Measurements from ENCODE around the gene LRFN5.
A peak's percentile ranks its signal among the peaks of the same experiment; 100 is the strongest.

Gene LRFN5

DNA sequence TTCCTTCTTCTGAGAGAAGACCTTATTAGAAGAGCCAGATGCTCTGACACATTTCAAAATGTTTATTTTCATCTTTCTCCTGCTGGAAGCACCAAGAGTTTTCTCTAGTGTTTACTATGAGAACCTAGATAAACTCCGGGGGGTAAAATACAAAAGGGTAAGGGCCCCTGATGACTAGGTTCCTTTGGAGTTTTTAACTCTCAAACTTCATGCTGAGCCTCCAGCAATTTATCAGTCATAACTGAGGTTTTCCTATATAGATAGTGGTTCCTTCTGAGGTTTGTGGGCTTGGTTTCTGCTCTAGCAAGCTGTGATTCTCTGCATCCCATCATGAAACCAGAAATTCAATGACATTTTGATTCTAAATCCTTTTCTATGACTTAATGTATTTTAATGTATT lies 210.9 kb downstream of the LRFN5 start:
- Histone ChIP-seq H4K20me1 (ENCODE audit: control insufficient read depth, insufficient read depth, low read depth, low read length) (no peaks in the 10 kb centered on the region), H3K9me3 (ENCODE audit: control insufficient read depth, insufficient read depth, low read length) (no peaks in the 10 kb centered on the region), H3K4me1 (ENCODE audit: control insufficient read depth, low read length) (no peaks in the 10 kb centered on the region), H3K9me2 (replicated peaks; ENCODE audit: control insufficient read depth, low read length) (no peaks in the 10 kb centered on the region), H3K4me3 (ENCODE audit: low read length) (no peak overlapping the region), H3K36me3 (ENCODE audit: control insufficient read depth, low read length) (no peaks in the 10 kb centered on the region), H3K4me2 (ENCODE audit: low read length) (no peak overlapping the region), H3K79me2 (ENCODE audit: control insufficient read depth, low read length) (no peaks in the 10 kb centered on the region), H3F3A (ENCODE audit: control insufficient read depth, insufficient read depth) (no peaks in the 10 kb centered on the region), H3K27me3 (ENCODE audit: control insufficient read depth, low read length) (no peaks in the 10 kb centered on the region), H3K27ac (ENCODE audit: low read depth, low read length) (no peak overlapping the region)
- TF ChIP-seq, protein P1, sequence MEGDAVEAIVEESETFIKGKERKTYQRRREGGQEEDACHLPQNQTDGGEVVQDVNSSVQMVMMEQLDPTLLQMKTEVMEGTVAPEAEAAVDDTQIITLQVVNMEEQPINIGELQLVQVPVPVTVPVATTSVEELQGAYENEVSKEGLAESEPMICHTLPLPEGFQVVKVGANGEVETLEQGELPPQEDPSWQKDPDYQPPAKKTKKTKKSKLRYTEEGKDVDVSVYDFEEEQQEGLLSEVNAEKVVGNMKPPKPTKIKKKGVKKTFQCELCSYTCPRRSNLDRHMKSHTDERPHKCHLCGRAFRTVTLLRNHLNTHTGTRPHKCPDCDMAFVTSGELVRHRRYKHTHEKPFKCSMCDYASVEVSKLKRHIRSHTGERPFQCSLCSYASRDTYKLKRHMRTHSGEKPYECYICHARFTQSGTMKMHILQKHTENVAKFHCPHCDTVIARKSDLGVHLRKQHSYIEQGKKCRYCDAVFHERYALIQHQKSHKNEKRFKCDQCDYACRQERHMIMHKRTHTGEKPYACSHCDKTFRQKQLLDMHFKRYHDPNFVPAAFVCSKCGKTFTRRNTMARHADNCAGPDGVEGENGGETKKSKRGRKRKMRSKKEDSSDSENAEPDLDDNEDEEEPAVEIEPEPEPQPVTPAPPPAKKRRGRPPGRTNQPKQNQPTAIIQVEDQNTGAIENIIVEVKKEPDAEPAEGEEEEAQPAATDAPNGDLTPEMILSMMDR (IDR thresholded peaks at IDR 0.05; ENCODE audit: low read depth, low read length, poor library complexity, severe bottlenecking) = no peak
- TF ChIP-seq EZH2phosphoT487 (IDR thresholded peaks at IDR 0.05; ENCODE audit: borderline replicate concordance, low read length) = no peak

DNA sequence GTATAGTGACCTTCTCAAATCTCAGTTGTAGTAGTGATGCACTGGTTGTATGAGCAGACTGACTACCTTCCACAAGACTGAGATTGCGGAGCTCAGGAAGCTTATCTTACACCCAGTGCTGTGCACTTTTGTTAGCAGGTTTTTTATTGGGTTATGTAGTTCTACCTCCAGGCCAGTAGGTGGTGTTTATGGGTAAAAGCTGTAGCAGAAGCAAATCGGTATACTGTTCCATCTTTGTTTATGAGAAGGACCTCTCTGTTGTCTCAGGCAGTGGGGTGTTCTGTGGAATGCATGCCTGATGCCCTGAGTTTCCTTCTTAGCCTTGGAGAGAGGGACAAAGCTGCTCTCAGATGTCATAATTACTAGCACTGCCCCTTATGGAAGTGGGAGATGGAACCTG lies 217.8 kb downstream of the LRFN5 start:
- TF ChIP-seq, protein P1 (IDR thresholded peaks at IDR 0.05; ENCODE audit: low read depth, low read length, poor library complexity, severe bottlenecking) = peak; percentile 47
- TF ChIP-seq EZH2phosphoT487 (IDR thresholded peaks at IDR 0.05; ENCODE audit: borderline replicate concordance, low read length) = no peak
- no peaks in the 10 kb centered on the region for H3K36me3 ChIP-seq (ENCODE audit: control insufficient read depth, low read length)
- H3F3A ChIP-seq (ENCODE audit: control insufficient read depth, insufficient read depth) = no peaks in the 10 kb centered on the region
- H3K4me2 ChIP-seq (ENCODE audit: low read length) = no peak overlapping the region
- peaks cover 4% of the 10 kb centered on the region; the same call in 1 of the 2 replicates for H3K9me3 ChIP-seq (ENCODE audit: control insufficient read depth, insufficient read depth, low read length)
- H3K4me3 ChIP-seq (ENCODE audit: low read length) = no peak overlapping the region
- no peaks in the 10 kb centered on the region for H3K9me2 ChIP-seq (replicated peaks; ENCODE audit: control insufficient read depth, low read length)
- no peak overlapping the region for H3K27ac ChIP-seq (ENCODE audit: low read depth, low read length)
- no peaks in the 10 kb centered on the region for H4K20me1 ChIP-seq (ENCODE audit: control insufficient read depth, insufficient read depth, low read depth, low read length)
- H3K27me3 ChIP-seq (ENCODE audit: control insufficient read depth, low read length) = no peaks in the 10 kb centered on the region
- H3K79me2 ChIP-seq (ENCODE audit: control insufficient read depth, low read length) = no peaks in the 10 kb centered on the region
- no peaks in the 10 kb centered on the region for H3K4me1 ChIP-seq (ENCODE audit: control insufficient read depth, low read length)

DNA sequence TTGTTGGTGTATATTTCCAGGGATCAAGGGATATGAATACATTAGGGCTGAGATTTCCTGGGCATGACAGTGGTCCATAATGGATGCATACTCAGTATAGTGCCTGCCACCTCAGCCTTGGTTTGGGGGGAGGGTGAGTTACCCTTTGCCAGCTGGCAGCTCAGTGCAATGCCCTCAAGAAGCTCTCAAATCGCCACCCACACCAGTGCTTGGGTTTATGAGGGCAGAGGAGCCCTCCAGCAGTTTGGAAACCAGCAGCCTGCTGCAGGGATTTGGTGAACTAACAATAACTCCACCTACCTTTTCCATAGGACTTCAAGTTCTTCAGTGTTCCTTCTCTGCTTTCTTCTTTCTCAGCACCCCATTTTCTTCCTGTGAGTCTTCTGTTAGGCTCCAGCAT lies 218.9 kb downstream of the LRFN5 start:
- no peaks in the 10 kb centered on the region for H3K36me3 ChIP-seq (ENCODE audit: control insufficient read depth, low read length)
- no peaks in the 10 kb centered on the region for H3K4me1 ChIP-seq (ENCODE audit: control insufficient read depth, low read length)
- H3K27ac ChIP-seq (ENCODE audit: low read depth, low read length) = no peak overlapping the region
- H3K9me2 ChIP-seq (replicated peaks; ENCODE audit: control insufficient read depth, low read length) = no peaks in the 10 kb centered on the region
- H3F3A ChIP-seq (ENCODE audit: control insufficient read depth, insufficient read depth) = no peaks in the 10 kb centered on the region
- H3K4me2 ChIP-seq (ENCODE audit: low read length) = no peak overlapping the region
- H3K9me3 ChIP-seq (ENCODE audit: control insufficient read depth, insufficient read depth, low read length) = peaks cover 4% of the 10 kb centered on the region; the same call in 1 of the 2 replicates
- no peak for TF ChIP-seq EZH2phosphoT487 (IDR thresholded peaks at IDR 0.05; ENCODE audit: borderline replicate concordance, low read length)
- TF ChIP-seq, protein P1 (IDR thresholded peaks at IDR 0.05; ENCODE audit: low read depth, low read length, poor library complexity, severe bottlenecking) = no peak
- no peaks in the 10 kb centered on the region for H3K27me3 ChIP-seq (ENCODE audit: control insufficient read depth, low read length)
- H4K20me1 ChIP-seq (ENCODE audit: control insufficient read depth, insufficient read depth, low read depth, low read length) = no peaks in the 10 kb centered on the region
- no peaks in the 10 kb centered on the region for H3K79me2 ChIP-seq (ENCODE audit: control insufficient read depth, low read length)
- H3K4me3 ChIP-seq (ENCODE audit: low read length) = no peak overlapping the region
